ENCODE data around the gene PCDH15. TPM values are rescaled to one million over a fixed set of nuclear protein-coding genes. Genes with fewer than 3 reads are reported as not detected.

PCDH15 gene
- total RNA-seq, 2 donors from 2014 or later: 0.58 to 0.95 TPM

DNA sequence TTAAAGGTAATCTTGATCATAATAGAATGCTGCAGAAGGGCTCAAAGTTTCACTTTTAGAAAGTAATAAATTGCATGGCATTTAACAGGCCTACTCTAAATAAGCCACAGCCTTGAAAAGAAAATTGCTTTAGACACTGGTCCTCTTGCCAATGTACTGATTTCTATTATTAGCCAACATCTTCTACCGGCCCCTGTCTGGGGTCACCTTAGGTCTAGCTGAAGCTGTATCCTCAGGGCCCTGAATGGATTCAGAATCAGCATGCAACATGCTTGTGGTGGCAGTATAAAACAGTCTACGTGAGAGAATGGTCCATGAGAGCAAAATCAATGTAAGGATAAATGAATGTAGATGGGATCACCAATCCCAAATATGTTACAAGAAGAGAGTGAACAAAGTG lies 541.9 kb downstream of the PCDH15 start:
- H3K4me3 Mint-ChIP-seq: no peak overlapping the region
- H3K9me3 ChIP-seq (ENCODE audit: control insufficient read depth, low read length): no peaks in the 10 kb centered on the region

DNA sequence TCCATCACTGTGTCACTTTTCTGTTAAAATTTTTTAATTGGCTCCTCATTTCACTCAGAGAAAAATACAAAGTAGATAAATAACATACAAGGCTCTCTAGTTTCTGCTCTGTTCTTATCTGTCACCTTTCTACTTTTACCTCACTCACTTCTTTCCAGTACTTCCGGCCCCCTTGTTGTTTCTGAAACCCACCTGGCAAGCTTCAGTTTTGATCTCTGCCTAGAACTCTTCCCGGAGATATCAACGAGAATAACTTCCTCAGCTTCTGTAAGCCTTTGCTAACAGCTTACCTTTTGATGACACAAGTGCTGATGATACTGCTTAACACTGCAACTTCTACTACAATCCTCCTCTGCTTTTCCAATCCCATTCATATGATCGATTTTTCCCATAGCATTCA lies 566.2 kb downstream of the PCDH15 start:
- Mint-ChIP-seq H3K27ac (no peak overlapping the region), H3K4me1 (no peaks in the 10 kb centered on the region), H3K27me3 (ENCODE audit: insufficient read depth) (no peaks in the 10 kb centered on the region), H3K36me3 (ENCODE audit: low read depth) (no peaks in the 10 kb centered on the region), H3K4me3 (no peak overlapping the region), H3K9me3 (peaks cover 21% of the 10 kb centered on the region)
- H3K9me3 ChIP-seq (ENCODE audit: control insufficient read depth, low read length): peaks cover 9% of the 10 kb centered on the region
- no peak for DNase-seq
- H3K27me3 ChIP-seq (ENCODE audit: control insufficient read depth, insufficient read depth, low read length, poor library complexity, severe bottlenecking): no peaks in the 10 kb centered on the region
- no peaks in the 10 kb centered on the region for H3K4me1 ChIP-seq (ENCODE audit: control insufficient read depth, insufficient read depth, low read length)
- TF ChIP-seq, protein P1, sequence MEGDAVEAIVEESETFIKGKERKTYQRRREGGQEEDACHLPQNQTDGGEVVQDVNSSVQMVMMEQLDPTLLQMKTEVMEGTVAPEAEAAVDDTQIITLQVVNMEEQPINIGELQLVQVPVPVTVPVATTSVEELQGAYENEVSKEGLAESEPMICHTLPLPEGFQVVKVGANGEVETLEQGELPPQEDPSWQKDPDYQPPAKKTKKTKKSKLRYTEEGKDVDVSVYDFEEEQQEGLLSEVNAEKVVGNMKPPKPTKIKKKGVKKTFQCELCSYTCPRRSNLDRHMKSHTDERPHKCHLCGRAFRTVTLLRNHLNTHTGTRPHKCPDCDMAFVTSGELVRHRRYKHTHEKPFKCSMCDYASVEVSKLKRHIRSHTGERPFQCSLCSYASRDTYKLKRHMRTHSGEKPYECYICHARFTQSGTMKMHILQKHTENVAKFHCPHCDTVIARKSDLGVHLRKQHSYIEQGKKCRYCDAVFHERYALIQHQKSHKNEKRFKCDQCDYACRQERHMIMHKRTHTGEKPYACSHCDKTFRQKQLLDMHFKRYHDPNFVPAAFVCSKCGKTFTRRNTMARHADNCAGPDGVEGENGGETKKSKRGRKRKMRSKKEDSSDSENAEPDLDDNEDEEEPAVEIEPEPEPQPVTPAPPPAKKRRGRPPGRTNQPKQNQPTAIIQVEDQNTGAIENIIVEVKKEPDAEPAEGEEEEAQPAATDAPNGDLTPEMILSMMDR (conservative IDR thresholded peaks at IDR 0.05): no peak
- H3K36me3 ChIP-seq (ENCODE audit: control insufficient read depth, insufficient read depth, low read length): no peaks in the 10 kb centered on the region
- H3K9ac ChIP-seq (ENCODE audit: extremely low read depth, low read length, poor library complexity, severe bottlenecking): no peak overlapping the region
- WGBS, 2 experiments (ENCODE audit: insufficient coverage in 1 of 2, insufficient read length in 1 of 2): 80 to 91% methylated on average over 3 to 4 of the region's 4 CpGs
- H3K27ac ChIP-seq (ENCODE audit: low read depth, low read length): no peak overlapping the region
- H3K4me3 ChIP-seq (ENCODE audit: low read length): no peak overlapping the region

More for the DNA sequence above, 541.9 kb downstream of the PCDH15 start:
- no peaks in the 10 kb centered on the region for H3K9me3 Mint-ChIP-seq
- no peaks in the 10 kb centered on the region for H3K36me3 Mint-ChIP-seq (ENCODE audit: low read depth)
- WGBS, 2 experiments (ENCODE audit: insufficient coverage in 1 of 2, insufficient read length in 1 of 2): 93 to 100% methylated on average over 1 to 2 of the region's 2 CpGs
- H3K9ac ChIP-seq (ENCODE audit: extremely low read depth, low read length, poor library complexity, severe bottlenecking): no peak overlapping the region
- H3K36me3 ChIP-seq (ENCODE audit: control insufficient read depth, insufficient read depth, low read length): no peaks in the 10 kb centered on the region
- no peak overlapping the region for H3K27ac Mint-ChIP-seq
- H3K27me3 Mint-ChIP-seq (ENCODE audit: insufficient read depth): no peaks in the 10 kb centered on the region
- no peaks in the 10 kb centered on the region for H3K4me1 Mint-ChIP-seq
- no peak overlapping the region for H3K27ac ChIP-seq (ENCODE audit: low read depth, low read length)
- TF ChIP-seq, protein P1 (conservative IDR thresholded peaks at IDR 0.05): no peak
- DNase-seq: no peak
- no peaks in the 10 kb centered on the region for H3K27me3 ChIP-seq (ENCODE audit: control insufficient read depth, insufficient read depth, low read length, poor library complexity, severe bottlenecking)
- no peak overlapping the region for H3K4me3 ChIP-seq (ENCODE audit: low read length)
- H3K4me1 ChIP-seq (ENCODE audit: control insufficient read depth, insufficient read depth, low read length): no peaks in the 10 kb centered on the region

DNA sequence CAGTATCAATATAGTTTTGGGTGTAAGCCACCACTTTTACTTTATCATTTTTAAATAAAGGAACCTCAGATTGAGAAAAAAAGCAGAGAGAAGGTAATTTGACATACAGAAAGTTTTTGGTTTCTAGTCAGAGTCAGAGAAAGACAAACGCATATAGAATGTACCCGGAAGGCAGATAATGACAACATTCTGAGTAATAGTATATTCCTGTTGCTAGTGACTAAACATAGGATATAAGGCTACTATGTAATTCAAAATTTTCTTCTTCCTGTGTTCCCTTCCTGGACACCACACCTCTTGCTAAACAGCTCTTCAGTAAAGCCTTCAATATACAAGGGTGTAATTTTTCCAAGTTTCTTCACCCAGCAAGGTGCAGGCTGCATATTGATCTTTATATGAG lies 597.6 kb downstream of the PCDH15 start:
- Histone ChIP-seq H3K4me3 (ENCODE audit: low read length) (no peak overlapping the region), H3K27ac (ENCODE audit: low read depth, low read length) (no peak overlapping the region), H3K9me3 (ENCODE audit: control insufficient read depth, low read length) (no peaks in the 10 kb centered on the region), H3K27me3 (ENCODE audit: control insufficient read depth, insufficient read depth, low read length, poor library complexity, severe bottlenecking) (no peaks in the 10 kb centered on the region), H3K4me1 (ENCODE audit: control insufficient read depth, insufficient read depth, low read length) (no peaks in the 10 kb centered on the region), H3K36me3 (ENCODE audit: control insufficient read depth, insufficient read depth, low read length) (no peaks in the 10 kb centered on the region), H3K9ac (ENCODE audit: extremely low read depth, low read length, poor library complexity, severe bottlenecking) (no peak overlapping the region)
- no peak overlapping the region for H3K4me3 Mint-ChIP-seq
- TF ChIP-seq, protein P1 (conservative IDR thresholded peaks at IDR 0.05): no peak
- WGBS, 2 experiments (ENCODE audit: insufficient coverage in 1 of 2, insufficient read length in 1 of 2): 96 to 100% methylated on average over 2 of the region's 2 CpGs
- H3K36me3 Mint-ChIP-seq (ENCODE audit: low read depth): no peaks in the 10 kb centered on the region
- no peaks in the 10 kb centered on the region for H3K27me3 Mint-ChIP-seq (ENCODE audit: insufficient read depth)
- H3K4me1 Mint-ChIP-seq: peaks cover 2% of the 10 kb centered on the region
- no peaks in the 10 kb centered on the region for H3K9me3 Mint-ChIP-seq
- no peak overlapping the region for H3K27ac Mint-ChIP-seq
- no peak for DNase-seq

All from endodermal cell (in vitro differentiated cells).